ENCODE data around the gene PARP2. TPM values are rescaled to one million over a fixed set of nuclear protein-coding genes. Genes with fewer than 3 reads are reported as not detected.

PARP2 gene
- total and polyA plus RNA-seq, 2 donors (not counting 3 experiments of a cell fraction or from before 2014, with no cell fraction given): 15.7 to 30.6 TPM

- H3K4me1 ChIP-seq (ENCODE audit: control insufficient read depth, extremely low read depth, insufficient read depth, low read length): no peaks in the 10 kb centered on the region
- H3K4me3 ChIP-seq (replicated peaks in 1 of 3; ENCODE audit: insufficient read depth in 1 of 3, low read depth in 1 of 3, low read length in 3 of 3): no peak overlapping the region
- TF ChIP-seq MAX (IDR thresholded peaks at IDR 0.05; ENCODE audit: insufficient read depth, insufficient read length): no peak
- no peak for TF ChIP-seq FOS (IDR thresholded peaks at IDR 0.05; ENCODE audit: borderline replicate concordance, insufficient read depth, low read length)
- no peak for TF ChIP-seq MYC (IDR thresholded peaks at IDR 0.05; ENCODE audit: low read depth, low read length)
- TF ChIP-seq POLR2A (IDR thresholded peaks at IDR 0.05; ENCODE audit: low read depth, low read length): no peak
- no peak for TF ChIP-seq JUN (IDR thresholded peaks at IDR 0.05; ENCODE audit: borderline replicate concordance, insufficient read depth, insufficient read length, low read depth)
- TF ChIP-seq GATA2 (IDR thresholded peaks at IDR 0.05; ENCODE audit: insufficient read depth, insufficient read length, low read depth, low read length): no peak
- TF ChIP-seq POLR2AphosphoS5 (IDR thresholded peaks at IDR 0.05; ENCODE audit: insufficient read depth, low read depth, low read length): no peak
- TF ChIP-seq EZH2 (IDR thresholded peaks at IDR 0.05; ENCODE audit: borderline replicate concordance, low read depth, low read length, severe bottlenecking): no peak
- no peak for TF ChIP-seq CTCF (IDR thresholded peaks at IDR 0.05; ENCODE audit: extremely low read depth in 1 of 2, insufficient read depth in 1 of 2, low read depth in 1 of 2, low read length in 2 of 2)
- H4K20me1 ChIP-seq (replicated peaks; ENCODE audit: control insufficient read depth, extremely low read depth, insufficient read depth, low read length): no peaks in the 10 kb centered on the region
- dilution Hi-C loops (cut with MboI; ENCODE audit: extremely low pct_ligation_motif_present, low sequenced_read_pairs) (no loop called here), intact Hi-C loops (cut with micrococcal nuclease) (no loop called here)
- BruUV-seq (replicated peaks): no TSS peak
- no peak overlapping the region for H3K9ac ChIP-seq (replicated peaks; ENCODE audit: extremely low read depth, insufficient read depth, low read length)
- H3K9me1 ChIP-seq (replicated peaks; ENCODE audit: control insufficient read depth, extremely low read depth, insufficient read depth, low read length): no peaks in the 10 kb centered on the region
- ChIA-PET POLR2A (no interaction called here), CTCF (interaction anchor here (0.9 to 1.6 kb wide), 2 partner anchors 36 to 69 kb away, joined by 3 read pairs; no protein-coding TSS in a partner anchor)
- no peak overlapping the region for H2AFZ ChIP-seq (ENCODE audit: low read depth, low read length)
- no peak overlapping the region for H3K27ac ChIP-seq (ENCODE audit: insufficient read depth, low read depth, low read length)
- H3K9me3 ChIP-seq (replicated peaks; ENCODE audit: control insufficient read depth, insufficient read depth, low read length): no peaks in the 10 kb centered on the region
- DNase-seq (ENCODE audit: low read depth, low spot score) (no peak), FAIRE-seq (no peak)
- peaks cover 26 to 78% of the 10 kb centered on the region in 2 experiments for H3K36me3 ChIP-seq (ENCODE audit: control insufficient read depth in 2 of 2, extremely low read depth in 1 of 2, insufficient read depth in 2 of 2, low read length in 2 of 2)
- H3K27me3 ChIP-seq (ENCODE audit: control insufficient read depth in 2 of 2, insufficient read depth in 2 of 2, low read length in 2 of 2): no peaks in the 10 kb centered on the region
- H3K79me2 ChIP-seq (ENCODE audit: control insufficient read depth, insufficient read depth, low read length): no peaks in the 10 kb centered on the region
- H3K4me2 ChIP-seq (ENCODE audit: insufficient read depth, low read length): no peak overlapping the region
These were observed 36.3 kb downstream of the PARP2 start for GRCh38 chr14:20379743-20380142.
